ACHN (cell line): ENCODE measurements around the gene CABP2.

Experiments used
- DNase-seq: peaks from one replicate; pipeline ENCODE4 v3.0.0-alpha.2; 2015
- in situ Hi-C: cut with HindIII; loops from 2 replicates; pipeline ENCODE4 v1.10.0; 2017; ENCODE audit warnings: low sequenced_read_pairs, low pct_ligation_motif_present, low pct_unique_long_range_greater_than_20kb

Gene CABP2

DNA sequence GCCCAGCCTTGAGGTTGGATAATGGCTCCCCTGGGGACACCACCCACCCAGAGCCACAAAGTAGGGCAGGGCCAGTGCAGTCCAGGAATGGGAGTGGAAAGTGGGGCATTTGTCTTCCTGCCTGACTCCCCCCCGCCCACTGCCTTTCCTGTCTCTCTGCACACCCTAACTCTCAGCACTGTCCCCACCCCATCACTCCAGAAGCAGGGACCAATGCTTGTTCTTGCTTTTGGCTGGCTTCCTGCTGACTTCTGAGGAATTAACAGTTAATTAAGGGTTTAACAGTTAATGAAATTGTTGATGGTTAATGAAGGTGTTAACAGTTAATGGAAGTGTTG, 22.8 kb downstream of the CABP2 start:
- DNase-seq: no peak
- in situ Hi-C loops: no loop called here

DNA sequence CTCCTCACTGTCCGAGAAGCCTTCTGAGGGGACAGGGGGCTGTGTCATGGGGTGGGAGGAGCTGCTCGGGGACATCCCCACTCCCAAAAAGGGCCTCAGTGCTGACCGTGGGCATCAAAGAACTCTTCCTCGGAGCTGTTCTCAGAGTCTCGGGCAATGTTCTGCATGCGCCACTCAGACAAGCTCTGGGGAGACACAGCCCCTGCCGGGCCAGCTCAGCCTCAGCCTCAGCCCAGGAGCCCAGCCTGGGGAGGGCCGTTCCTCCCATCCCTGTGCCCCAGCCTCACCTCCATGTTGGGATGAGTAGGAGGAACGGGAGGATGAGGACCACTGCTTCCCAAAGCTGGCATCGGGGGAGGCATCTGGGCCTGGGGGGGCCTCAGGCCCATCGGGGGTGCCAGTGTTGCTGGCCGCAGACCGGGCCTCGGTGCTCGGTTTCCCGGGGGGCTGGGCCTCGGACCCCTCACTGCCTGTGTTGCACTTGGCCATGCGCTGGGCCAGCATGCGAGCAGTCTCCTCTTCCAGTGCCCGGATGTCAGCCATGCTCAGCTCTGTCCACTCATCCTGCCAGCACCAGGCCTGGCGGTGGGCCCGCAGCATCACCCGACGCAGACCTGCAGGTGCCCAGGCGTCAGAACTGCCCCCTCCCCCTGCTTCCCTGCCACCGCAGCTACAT, 23.3 kb downstream of the CABP2 start:
- no peak for DNase-seq
- in situ Hi-C loops: no loop called here

DNA sequence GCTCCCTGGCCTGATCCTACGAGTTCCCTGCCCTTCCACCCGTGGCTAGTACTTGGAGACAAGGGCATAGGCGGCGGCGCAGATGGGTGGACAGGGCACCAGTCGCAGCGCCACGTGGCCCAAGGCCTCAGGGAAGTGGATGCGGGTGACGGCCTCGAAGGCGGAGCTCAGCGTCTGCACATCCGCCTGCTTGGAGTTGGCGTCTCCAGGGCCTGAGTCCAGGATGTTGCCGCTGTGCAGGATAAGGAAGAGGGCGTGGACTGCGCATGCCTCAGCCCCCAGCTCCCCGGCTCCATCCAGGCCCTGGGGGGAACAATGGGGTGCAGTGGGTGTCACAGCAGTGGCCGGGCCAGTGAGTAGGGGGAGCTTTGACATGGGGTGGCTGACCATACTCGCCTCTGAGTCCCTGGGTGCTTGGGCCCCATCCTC, 24.7 kb downstream of the CABP2 start:
- in situ Hi-C loops: no loop called here
- no peak for DNase-seq

DNA sequence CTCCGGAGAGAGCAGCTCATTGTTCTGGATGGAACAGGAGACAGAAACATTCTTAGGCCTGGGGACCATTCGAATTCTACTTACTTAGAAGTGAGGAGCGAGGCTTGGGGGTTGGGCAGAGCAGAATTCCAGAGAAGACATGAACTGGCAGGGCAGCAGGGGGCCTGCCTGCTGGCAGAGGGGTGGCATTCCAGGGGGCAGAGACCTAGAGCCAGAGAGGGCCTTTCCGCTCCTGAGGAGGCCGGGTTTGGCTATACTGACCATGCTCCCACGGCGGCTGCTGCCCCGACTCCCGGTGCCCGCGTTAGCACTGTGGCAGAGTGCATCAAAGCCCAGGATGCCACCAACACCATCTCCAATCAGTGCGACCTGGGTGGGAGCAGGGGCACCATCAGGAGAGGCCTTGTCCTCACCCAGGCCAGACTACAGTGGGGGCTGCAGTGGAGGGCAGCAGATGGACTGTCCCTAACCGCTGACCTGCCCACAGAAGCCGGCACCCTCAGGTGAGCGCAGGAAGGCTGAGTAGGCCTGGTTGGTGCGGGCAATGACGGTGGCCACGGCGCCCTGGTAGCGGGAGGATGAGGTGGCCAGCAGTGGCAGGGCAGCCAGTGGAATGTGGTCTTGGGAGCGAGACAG, 25.5 kb downstream of the CABP2 start:
- DNase-seq: no peak
- in situ Hi-C loops: no loop called here

DNA sequence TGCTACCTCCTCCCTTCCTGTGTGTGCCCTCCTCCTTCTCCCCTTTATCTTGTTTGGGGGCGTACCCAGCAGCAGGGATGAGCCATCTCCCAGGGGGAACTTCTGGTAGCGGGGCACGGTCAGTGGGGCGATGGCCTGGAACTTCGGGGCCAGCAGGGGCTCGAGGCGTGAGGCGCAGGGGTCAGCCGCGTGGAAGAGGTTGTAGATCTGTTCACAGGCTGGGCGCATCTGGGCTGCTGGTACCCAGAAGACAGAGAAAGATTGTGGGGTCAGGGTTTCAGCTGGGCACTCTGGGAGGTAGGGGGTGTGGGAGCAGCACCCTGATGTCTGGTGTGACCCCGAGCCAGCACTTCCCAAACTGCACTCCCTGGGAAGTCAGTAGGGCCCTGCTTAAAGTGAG, 27.1 kb downstream of the CABP2 start:
- in situ Hi-C loops: no loop called here

DNA sequence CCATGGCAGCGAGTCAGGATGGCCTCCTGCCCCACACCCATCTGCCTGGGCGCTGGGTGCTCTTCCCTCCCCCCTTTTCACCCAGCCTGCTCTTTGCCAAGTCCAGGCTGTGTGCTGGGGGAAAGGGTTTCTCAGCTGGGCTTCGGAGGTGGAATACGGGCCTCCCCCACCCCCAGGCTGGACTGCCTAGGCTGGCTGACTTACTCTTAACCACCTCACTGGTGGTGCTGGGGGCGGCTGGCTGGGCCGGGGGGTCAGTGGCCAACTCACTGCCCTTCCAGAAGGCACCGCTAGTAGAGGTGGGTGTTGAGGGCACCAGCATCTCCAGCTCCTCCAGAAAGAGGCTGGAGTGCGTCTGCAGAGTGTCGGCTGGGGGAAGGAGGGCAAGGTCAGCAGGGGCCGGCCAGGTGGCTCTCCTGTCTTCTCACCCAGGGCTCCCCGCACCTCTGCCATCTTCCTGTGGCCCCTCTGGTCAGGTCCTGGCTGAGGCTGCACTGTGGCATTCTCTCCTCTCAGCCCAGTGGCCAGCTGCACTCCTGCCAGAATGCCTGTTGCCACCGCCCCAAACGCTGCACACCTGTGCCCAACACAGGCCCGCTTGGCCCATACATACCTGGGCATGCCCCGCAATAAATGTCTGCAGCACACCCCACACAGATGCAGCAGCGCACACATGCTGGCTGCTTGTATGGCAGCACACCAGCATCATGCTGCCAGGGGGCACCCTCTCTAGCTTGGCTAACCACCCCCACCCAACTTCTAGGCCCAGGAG, 27.8 kb downstream of the CABP2 start:
- no peak for DNase-seq
- in situ Hi-C loops: no loop called here

More for the DNA sequence above, 27.1 kb downstream of the CABP2 start:
- no peak for DNase-seq

DNA sequence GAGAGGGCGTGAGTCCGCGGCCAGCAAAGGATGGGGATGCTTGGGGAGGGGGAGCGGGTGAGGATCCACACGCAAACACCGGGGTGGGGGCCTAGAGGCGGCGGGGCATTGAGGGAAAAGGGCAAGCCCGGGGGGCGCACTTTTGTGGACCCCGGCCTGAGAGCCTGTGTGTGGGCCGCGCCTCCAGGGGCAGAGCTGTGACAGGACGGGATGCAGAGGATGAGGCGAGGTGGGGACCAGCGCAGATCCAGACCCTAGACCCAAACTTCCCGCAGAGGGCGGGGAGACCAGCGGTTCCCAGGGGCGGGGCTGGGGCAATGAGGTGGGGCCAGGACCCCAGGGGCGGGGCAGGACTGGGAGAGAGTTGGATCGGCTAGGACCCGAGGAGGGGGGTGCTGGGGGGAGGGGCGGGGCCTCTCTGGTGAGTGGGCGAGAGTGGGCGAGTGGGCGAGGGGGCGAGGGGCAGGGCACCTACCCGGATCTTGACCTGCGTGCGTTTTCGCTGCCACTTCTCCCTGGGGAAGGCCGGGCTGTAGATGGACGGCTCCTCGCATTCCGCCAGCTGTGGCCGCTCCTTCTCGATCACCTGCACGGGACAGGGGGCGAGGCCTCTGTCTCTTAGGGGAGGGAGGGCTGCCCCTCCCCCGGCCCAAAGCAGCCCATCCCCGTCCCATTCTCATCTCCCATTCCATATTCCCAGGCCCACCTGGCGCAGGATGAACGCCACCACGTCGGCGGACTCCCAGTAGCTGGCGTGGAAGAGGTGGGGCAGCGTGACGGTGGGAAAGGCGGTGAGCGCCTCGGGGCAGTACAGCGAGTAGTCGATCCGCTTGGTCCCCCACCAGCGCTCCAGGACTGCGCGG, 28.6 kb downstream of the CABP2 start:
- no peak for DNase-seq
- in situ Hi-C loops: no loop called here

DNA sequence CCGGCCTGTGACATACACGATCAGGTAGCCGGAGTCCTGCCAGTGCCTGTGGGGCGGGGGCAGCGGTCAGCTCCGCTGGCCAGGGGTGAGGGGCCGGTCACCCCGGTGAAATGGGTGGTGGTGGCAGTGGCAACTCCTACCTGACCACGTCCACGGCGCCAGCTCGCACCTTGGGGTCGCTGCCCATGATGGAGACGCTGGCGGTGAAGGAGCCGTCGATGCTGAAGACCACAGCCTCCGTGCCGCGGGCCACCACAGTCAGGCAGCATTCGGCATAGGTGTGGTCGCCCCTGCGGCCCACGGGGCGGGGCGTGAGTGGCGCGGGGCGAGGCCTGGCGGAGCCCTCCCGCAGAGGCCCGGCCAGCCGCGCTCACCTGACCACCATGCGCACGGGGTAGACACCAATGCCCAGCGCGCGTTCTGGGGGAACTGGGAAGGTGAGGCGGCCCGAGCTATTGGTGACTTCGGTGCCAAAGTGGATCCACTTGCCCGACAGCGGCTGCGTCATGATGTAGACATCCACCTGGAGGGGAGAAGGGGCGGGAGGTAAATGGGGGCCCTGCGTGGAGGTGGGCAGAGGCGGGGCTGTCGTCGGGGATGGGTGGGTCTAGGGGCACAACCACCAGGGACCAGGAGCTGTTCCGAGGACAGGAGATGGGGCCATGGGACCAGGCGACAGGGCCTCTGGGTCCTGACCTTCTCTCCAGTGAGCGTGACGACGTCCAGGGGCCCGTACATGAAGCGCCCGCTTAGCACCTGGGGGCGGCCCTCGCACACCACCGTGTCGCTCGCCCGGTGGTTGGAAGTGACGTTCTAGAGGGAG, 29.5 kb downstream of the CABP2 start:
- in situ Hi-C loops: no loop called here
- no peak for DNase-seq

DNA sequence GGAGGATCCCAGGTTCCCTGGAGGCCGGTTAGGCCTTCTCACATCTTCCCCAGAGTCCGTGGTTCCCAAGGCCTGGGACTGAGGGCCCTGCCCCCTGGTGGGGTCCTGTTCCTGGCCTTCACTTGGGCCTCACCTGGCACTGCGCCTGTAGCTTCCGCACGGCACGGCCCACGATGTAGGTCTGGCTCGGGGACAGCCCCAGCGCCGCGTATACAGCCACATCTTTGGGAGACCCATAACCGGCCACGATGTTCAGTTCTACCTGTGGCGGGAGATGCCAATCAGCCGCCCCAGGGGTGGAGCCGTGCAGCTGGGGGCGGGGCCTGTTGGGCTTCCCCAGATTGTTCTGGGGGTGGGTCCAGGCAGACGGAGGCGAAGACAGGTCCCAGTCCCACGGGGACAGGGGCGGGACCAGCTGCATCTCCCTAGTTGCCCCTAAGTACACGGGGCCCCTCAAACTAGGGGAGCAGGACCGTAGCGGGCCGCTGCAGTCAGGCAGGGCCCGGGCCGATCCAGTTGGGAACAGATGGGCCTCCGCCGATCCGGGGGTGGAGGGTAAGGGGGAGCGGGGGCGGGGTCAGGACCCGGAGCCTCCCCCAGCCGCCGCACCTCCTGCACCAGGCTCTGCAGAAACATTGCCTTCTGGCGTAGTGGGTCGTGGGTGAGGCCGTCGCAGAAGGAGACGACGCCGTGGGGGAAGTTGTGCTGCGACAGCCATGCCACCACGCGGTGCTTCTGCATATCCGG, 30.3 kb downstream of the CABP2 start:
- in situ Hi-C loops: no loop called here
- DNase-seq: no peak

DNA sequence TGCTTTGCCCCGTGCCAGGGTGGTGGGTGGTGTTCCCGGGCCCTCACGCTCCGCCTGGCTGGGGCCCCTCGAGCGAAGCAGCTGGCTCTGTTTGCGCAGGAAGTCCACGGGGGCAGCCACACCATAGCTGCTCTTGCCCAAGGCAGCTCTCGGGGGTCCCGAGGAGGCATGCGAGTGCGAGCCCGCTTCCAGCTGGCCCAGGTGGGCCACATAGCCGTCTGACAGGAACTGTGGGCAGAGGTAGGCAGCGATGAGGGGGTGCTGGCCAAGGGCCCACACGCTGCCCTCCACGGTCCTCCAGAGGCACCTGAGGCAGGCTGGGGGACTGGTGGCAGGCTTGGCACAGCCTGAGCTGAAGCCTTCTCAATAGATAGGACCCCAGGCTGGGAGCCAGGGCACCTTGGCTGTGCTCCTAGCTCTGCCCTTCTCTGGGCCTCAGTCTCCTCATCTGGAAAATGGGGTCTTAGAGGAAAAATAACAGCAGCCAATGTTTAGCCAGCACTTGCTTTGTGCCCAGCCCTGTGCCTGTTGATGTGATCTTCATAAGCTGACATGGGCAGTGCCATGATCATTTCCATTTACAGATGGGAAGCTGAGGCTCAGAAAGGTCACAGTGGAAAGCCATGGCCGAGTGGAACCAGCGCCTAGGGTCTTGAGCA, 31.0 kb downstream of the CABP2 start:
- in situ Hi-C loops: no loop called here
- DNase-seq: no peak

DNA sequence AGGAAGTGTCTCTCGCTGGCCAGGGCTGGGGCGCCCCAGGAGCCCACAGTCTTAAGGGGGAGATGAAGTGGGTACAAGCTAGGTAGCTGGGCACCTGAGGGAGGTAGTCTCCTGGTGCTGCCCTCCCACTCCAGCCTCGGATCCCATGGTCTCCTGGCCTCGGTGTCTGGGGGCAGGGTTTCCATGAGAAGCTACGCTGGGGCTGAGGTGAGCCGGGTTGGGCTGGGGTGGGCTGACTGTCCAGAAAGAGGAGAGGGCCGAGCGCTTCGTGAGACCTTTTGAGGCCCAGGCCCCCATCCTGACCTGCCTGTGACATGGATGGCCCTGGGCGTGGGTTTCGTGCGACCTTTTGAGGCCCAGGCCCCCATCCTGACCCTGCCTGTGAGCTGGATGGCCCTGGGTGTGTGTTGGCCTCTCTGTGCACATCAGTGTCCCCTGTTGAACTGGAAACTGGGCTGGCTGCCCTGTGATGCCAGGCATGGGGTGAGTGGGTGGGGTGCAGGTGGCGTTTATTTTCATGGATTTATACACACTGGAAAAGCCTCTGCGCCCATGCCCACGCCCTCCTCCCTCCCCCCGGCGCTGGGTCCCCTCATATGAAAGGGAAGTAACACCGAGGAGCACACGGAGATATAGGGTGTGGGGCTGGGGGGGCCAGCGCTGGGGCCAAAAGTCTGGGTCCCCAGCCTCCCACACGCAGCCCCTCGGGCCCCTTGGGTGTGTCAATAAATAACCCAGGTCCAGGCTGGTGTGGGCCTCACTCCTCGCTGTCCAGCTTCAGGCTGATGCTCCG, 31.8 kb downstream of the CABP2 start:
- in situ Hi-C loops: no loop called here
- no peak for DNase-seq

DNA sequence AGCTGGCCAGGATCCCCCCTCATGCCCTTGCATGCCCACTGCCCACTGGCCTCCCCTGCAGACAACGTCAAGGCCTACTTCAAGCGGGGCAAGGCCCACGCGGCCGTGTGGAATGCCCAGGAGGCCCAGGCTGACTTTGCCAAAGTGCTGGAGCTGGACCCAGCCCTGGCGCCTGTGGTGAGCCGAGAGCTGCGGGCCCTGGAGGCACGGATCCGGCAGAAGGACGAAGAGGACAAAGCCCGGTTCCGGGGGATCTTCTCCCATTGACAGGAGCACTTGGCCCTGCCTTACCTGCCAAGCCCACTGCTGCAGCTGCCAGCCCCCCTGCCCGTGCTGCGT, 32.5 kb downstream of the CABP2 start:
- in situ Hi-C loops: no loop called here
- no peak for DNase-seq

DNA sequence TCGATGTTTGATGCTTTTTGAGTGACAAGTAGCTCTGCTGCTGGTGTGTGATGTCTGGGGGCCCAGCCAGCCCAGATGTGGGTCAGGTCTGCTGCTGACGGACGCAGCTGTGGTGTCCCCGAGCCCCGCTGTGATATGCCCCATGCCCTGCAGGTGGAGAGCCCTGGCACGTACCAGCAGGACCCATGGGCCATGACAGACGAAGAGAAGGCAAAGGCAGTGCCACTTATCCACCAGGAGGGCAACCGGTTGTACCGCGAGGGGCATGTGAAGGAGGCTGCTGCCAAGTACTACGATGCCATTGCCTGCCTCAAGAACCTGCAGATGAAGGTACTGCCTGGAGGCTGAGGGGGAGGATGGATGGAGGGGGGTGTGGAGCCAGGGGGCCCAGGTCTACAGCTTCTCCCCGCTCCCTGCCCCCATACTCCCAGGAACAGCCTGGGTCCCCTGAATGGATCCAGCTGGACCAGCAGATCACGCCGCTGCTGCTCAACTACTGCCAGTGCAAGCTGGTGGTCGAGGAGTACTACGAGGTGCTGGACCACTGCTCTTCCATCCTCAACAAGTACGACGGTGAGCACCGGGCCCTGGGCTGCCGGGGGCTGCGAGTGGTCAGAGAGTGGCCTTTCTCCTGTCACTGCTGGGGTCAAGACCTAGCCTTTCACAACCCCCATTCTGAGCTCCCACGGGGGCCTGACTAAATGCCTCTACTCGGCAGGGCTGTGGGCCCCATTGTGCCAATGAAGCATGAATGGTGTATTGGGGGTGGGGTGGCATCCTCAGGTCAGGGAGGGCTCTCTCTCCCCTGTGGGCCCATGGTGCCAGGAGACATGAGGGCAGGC, 33.1 kb downstream of the CABP2 start:
- in situ Hi-C loops: no loop called here
- DNase-seq: no peak

DNA sequence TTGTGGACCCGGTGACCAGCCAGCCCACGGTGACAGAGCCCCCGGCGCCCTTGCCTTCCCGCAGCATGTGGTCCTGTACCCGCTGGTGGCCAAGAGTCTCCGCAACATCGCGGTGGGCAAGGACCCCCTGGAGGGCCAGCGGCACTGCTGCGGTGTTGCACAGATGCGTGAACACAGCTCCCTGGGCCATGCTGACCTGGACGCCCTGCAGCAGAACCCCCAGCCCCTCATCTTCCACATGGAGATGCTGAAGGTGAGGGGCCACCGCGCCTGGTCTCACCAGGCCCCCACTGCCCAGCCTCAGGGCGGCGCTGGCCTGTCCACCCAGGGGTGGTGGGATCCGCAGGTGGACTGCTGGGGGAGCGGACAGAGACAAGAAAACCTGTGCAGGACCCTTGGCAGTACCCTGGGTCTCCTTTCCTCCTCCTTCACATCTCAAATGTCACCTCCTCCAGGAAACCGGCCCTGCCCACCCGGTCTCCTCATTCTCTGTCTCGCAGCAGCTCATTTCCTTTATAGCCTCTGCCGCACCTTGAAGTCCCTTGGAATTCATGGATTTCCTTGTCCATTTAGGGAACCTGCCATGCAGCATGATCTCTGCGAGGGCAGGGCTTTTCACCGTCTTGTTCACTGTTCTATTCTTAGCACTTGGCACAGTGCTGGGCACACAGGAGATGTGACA, 33.9 kb downstream of the CABP2 start:
- DNase-seq: no peak
- in situ Hi-C loops: no loop called here

DNA sequence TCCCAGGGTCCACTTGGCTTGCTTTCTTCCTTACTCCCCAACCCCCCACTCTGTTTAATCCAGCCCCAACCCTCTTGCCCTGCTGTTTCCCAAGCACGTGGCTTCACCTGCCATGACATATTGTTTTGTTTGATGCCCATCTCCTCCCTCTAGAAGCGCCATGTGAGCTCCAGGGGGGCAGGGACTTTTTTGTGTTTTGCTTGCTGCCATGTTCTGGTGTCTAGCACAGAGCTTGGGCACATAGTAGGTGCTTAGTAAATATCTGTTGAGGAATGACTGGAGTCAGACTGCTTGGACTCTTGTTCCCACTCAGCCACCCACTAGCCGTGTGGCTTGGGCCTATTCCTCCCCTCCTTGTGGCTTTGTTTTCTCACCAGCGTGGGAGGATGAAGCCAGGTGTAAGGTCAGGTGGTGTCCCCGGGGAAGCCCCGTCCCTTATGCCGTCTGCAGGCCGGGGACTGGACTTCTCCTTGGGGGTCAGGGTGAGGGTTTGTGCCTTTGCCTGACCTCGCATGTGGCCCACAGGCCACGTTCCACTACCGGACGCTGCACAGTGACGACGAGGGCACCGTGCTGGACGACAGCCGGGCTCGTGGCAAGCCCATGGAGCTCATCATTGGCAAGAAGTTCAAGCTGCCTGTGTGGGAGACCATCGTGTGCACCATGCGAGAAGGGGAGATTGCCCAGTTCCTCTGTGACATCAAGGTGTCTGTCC, 36.6 kb downstream of the CABP2 start:
- no peak for DNase-seq
- in situ Hi-C loops: no loop called here
